ENCODE data around the gene CDH5. TPM values are rescaled to one million over a fixed set of nuclear protein-coding genes. Genes with fewer than 3 reads are reported as not detected.

The CDH5 gene
- total RNA-seq, 1 donor from 2014 or later = not detected

- POLR2A ChIA-PET = no interaction called here
Observed at GRCh38 chr16:66334853-66335574, 31.5 kb upstream of the CDH5 start.

GRCh38 chr16:66335704-66336329, 30.7 kb upstream of the CDH5 start:
- no peaks in the 10 kb centered on the region for H3K36me3 Mint-ChIP-seq (ENCODE audit: low read depth)
- intact Hi-C loops (cut with micrococcal nuclease) = no loop called here
- H3K4me3 Mint-ChIP-seq = no peak overlapping the region
- H3K4me1 Mint-ChIP-seq = no peaks in the 10 kb centered on the region
- DNase-seq = no peak
- no peak overlapping the region for H3K27ac Mint-ChIP-seq
- H3K9me3 Mint-ChIP-seq = peaks cover 3% of the 10 kb centered on the region
- ChIA-PET CTCF (interaction anchor here (1.1 to 1.2 kb wide), 2 partner anchors 8 to 10 kb away, joined by 3 to 4 read pairs; no protein-coding TSS in a partner anchor), POLR2A (no interaction called here)
- no peak for ATAC-seq (ENCODE audit: low read depth)
- no peak for TF ChIP-seq CTCF (IDR thresholded peaks at IDR 0.05)
- H3K27me3 Mint-ChIP-seq = peaks cover 13% of the 10 kb centered on the region

More at GRCh38 chr16:66334853-66335574, 31.5 kb upstream of the CDH5 start:
- Mint-ChIP-seq H3K27ac (no peak overlapping the region), H3K27me3 (peaks cover 16% of the 10 kb centered on the region), H3K4me1 (no peaks in the 10 kb centered on the region), H3K9me3 (peaks cover 3% of the 10 kb centered on the region), H3K36me3 (ENCODE audit: low read depth) (no peaks in the 10 kb centered on the region), H3K4me3 (no peak overlapping the region)
- no peak for TF ChIP-seq CTCF (IDR thresholded peaks at IDR 0.05)
- DNase-seq (no peak), ATAC-seq (ENCODE audit: low read depth) (no peak)
- CTCF ChIA-PET = interaction anchor here (1.2 kb wide), 1 partner anchor 9 kb away, joined by 3 read pairs; no protein-coding TSS in a partner anchor
- intact Hi-C loops (cut with micrococcal nuclease) = no loop called here

- no peak overlapping the region for H3K4me3 Mint-ChIP-seq
- H3K9me3 Mint-ChIP-seq = peaks cover 3% of the 10 kb centered on the region
- no peaks in the 10 kb centered on the region for H3K36me3 Mint-ChIP-seq (ENCODE audit: low read depth)
- H3K27ac Mint-ChIP-seq = no peak overlapping the region
- H3K27me3 Mint-ChIP-seq = peaks cover 14% of the 10 kb centered on the region
- ATAC-seq (ENCODE audit: low read depth) (no peak), DNase-seq (no peak)
- H3K4me1 Mint-ChIP-seq = no peaks in the 10 kb centered on the region
- CTCF ChIA-PET = no interaction called here
- no peak for TF ChIP-seq CTCF (IDR thresholded peaks at IDR 0.05)
- POLR2A ChIA-PET = interaction anchor here (0.6 kb wide), 1 partner anchor 534 kb away, joined by 3 read pairs; no protein-coding TSS in a partner anchor
- intact Hi-C loops (cut with micrococcal nuclease) = no loop called here
Observed at GRCh38 chr16:66337463-66338188, 28.9 kb upstream of the CDH5 start.

- H3K27me3 Mint-ChIP-seq = peaks cover 21% of the 10 kb centered on the region
Observed at GRCh38 chr16:66342294-66342900, 24.1 kb upstream of the CDH5 start.

More at GRCh38 chr16:66342294-66342900, 24.1 kb upstream of the CDH5 start:
- Mint-ChIP-seq H3K27ac (no peak overlapping the region), H3K4me3 (no peak overlapping the region), H3K4me1 (no peaks in the 10 kb centered on the region), H3K36me3 (ENCODE audit: low read depth) (no peaks in the 10 kb centered on the region), H3K9me3 (no peaks in the 10 kb centered on the region)
- no peak for ATAC-seq (ENCODE audit: low read depth)
- CTCF ChIA-PET = interaction anchor here (4.1 kb wide), 1 partner anchor 14 kb away, joined by 16 read pairs; no protein-coding TSS in a partner anchor
- intact Hi-C loops (cut with micrococcal nuclease) = no loop called here
- DNase-seq = no peak
- no peak for TF ChIP-seq CTCF (IDR thresholded peaks at IDR 0.05)
- POLR2A ChIA-PET = interaction anchor here (0.6 kb wide), 1 partner anchor 526 kb away, joined by 6 read pairs; no protein-coding TSS in a partner anchor
